Measurements from ENCODE around the gene RNF217. TPM values are rescaled to one million over a fixed set of nuclear protein-coding genes. Genes with fewer than 3 reads are reported as not detected.
"Not testable (repeated sequence)": the region's sequence is repeated elsewhere in the genome, so short reads cannot be mapped to it uniquely, and the experiment has no call there.

RNF217 gene, protein sequence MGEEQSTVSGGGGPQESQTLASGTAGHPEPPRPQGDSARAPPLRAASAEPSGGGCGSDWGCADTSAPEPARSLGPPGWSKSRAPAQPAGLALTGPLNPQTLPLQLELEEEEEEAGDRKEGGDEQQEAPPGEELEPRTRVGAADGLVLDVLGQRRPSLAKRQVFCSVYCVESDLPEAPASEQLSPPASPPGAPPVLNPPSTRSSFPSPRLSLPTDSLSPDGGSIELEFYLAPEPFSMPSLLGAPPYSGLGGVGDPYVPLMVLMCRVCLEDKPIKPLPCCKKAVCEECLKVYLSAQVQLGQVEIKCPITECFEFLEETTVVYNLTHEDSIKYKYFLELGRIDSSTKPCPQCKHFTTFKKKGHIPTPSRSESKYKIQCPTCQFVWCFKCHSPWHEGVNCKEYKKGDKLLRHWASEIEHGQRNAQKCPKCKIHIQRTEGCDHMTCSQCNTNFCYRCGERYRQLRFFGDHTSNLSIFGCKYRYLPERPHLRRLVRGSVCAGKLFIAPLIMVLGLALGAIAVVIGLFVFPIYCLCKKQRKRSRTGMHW
- total RNA-seq = 0.64 and 0.80 TPM in 2 replicates

DNA sequence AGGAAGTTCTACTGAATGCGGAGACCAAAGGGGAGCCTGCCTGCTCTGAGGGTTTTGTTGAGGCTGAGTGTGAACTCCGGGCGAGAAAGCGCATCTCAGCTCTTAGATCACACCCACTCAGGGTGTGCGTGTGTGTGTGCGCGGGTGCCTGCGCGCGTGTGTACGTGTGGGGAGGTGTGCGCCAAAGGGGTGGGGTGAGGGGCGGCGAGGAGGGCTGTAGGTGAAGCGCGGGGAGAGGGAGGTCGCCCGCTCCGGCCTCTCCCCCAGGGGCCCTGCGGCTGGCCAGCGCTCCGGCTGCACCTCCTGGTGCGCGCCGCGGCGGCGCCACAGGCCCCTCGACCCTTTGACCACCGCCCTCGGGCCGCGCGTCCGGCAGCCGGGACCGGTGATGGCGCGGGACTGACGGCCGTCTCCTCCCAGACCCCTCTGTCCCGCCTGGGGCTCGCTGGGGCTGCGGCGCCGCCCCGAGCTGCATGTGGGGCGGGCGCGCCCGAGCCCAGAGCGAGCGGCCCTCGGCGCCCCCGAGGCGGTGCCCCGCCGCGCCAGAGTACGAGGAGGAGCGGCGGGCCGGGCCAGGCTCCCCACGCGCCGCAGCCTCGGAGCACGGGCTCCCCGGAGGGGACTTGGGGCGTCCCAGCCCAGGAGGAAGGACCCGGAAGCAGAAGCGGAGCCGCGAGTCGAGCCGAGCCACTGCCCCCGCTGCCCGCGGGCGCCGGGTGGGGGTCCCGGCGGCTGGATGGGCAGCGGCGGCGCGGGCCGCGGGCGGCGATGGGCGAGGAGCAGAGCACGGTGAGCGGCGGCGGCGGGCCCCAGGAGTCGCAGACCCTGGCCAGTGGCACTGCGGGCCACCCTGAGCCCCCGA is at the start of gene RNF217:
TSS of gene RNF217 (plus strand) at position 661 of the 862 bp plus-strand sequence. CDS start at position 769, 108 bp downstream.
- intact Hi-C loops (cut with micrococcal nuclease) = no loop called here

DNA sequence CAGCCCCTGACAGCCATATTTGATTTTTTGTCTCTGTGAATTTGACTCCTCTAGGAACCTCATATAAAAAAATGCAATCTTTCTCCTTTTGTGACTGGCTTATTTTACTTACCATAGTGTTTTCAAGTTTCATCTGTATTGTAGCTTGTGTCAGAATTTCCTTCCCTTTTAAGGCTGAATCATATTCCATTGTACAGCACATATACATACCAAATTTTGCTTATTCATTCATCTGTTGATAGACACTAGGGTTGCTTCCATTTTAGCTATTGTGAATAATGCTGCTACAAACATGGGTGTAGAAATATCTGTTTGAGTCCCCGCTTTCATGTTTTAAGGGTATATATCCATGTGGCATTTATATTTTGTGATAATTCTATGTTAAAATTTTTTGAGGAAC is 49.2 kb upstream of the RNF217 start:
- intact Hi-C loops (cut with micrococcal nuclease) = no loop called here

DNA sequence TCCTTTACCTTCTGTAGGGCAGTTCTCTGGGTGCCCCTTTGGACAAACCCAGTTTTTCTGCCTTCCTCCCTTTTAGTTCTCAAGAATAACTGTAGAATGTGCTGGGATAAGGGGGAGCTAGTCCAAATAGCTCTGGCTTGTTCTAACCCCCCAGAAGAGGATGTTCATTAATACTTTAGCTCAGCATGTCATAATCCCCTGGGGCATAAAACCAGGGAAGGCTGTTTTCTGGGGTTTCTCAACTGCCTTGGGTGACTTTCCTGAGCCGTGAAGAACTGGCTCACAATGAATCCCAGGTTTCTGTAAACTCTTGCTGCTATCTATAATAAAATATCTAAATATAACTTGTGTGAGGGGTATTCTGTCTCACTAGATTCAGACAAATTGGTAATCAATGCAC is 44.5 kb upstream of the RNF217 start:
- intact Hi-C loops (cut with micrococcal nuclease) = no loop called here

DNA sequence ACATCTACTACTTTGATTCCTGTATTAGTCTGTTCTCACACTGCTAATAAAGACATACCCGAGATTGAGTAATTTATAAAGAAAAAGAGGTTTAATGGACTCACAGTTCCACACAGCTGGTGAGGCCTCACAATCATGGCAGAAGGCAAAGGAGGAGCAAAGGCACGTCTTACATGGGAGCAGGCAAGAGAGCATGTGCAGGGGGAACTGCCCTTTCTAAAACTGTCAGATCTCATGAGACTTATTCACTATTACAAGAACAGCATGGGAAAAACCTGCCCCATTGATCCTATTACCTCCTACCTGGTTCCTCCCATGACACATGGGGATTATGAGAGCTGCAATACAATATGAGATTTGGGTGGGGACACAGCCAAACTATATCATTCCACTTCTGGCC is 42.5 kb upstream of the RNF217 start:
- intact Hi-C loops (cut with micrococcal nuclease) = not testable (repeated sequence)

DNA sequence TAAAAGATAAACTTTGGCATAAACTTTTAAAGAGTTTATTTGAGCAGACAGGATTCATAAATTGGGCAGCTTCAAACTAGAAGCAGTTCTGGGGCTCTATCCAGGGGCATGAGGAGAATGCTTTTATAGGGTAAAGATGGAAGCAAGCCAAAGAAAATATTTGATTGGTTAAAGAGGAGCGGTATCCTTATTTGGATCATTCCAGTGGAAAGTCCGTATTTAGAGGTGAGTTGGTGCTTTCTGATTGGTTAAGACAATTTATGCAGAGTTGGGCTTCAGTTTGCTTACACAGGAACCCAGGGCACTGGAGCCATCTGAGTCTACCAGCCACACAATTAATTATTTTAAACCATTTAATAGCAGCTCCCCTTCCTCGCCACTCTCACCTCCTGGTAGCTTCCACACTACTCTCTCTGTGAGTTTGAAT is 37.9 kb upstream of the RNF217 start:
- intact Hi-C loops (cut with micrococcal nuclease) = no loop called here

DNA sequence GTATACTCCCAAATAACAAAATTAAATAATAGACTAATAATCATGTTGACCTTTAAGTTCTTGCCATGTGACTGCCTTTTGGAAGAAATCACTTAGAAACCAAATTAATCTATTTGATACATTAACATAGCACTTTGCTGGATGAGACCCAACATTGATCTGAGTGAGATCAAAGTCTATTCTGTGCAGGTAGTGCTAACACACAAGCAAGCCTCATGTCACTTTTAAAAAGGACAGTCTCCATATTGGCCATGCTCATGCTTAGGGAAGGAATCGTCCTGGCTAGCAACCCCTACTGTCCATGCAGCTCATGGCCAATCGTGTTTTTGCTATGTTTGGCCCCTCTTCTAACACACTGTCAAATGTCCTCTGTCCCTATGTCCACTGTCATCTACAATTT is 35.8 kb upstream of the RNF217 start:
- intact Hi-C loops (cut with micrococcal nuclease) = no loop called here

DNA sequence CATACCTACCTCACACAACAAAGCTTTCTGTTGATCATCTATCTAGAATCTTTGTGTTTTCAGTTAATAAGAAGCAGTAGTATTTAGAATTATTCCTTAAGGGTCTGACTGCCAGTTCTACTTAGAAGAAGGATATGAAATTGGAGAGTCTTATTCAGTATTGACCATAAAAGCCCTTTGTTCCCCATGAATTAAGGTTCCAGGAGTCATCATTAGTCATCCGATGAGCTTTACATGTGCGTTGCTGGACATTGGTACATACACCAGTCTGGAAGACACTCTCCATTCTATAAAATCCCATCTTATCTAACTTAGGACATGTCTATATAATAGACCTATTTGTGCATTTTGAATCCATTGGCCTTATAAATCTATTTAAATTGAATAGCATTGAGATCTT is 34.4 kb upstream of the RNF217 start:
- intact Hi-C loops (cut with micrococcal nuclease) = no loop called here

DNA sequence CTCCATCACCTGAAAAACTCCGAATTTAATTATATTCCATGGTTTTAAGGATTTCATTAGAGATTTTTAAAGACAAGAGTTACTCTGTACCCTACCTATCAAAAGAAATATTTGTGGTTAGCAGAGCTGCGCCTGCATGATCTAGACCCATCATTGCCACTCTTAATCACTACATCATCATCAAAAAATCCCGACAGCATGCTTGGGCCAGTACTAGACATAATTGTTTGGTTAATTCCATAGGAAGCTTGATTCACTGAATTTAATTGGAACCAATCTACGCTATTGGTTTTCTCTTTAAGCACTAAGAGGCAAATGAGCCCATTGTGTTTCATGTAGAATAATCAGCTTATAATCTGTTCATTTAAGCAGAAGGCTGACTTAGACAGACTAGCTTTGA is 33.4 kb upstream of the RNF217 start:
- intact Hi-C loops (cut with micrococcal nuclease) = no loop called here

DNA sequence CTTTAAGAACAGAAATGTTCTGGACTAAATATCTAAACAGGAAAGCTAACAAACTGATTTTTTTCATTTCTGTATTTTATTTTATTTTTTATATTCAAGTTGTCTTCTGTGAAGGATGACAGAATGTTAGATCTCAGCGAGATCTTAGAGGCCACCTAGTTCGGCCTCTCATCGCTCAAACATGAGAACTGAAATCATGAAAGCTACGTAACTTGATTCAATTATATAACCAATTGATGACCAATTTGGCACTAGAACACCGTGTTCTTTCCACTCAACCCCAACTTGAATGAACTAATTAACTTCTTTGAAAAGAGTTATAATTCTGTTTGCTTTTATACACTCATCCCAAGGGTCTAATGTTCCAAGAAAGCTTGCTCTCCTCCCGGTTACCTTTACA is 24.6 kb upstream of the RNF217 start:
- intact Hi-C loops (cut with micrococcal nuclease) = no loop called here

DNA sequence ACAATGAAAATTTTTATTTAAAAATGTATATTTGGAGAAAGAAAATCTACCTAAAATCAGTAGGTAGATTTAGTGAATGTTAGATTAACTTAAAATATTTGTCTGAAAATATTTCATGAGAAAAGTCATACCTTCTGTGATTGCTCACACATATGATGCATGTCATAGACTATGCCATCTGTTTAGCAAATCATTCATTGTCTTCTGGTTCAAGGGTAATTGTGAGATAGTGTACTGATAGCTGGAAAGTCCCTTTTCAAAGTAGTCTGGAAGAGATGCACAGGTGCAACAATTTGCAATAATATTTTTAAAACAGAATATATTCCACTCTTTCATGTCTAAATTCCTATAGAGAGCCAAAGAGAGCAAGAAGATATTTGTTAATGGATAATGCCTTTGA is 21.0 kb upstream of the RNF217 start:
- intact Hi-C loops (cut with micrococcal nuclease) = no loop called here

DNA sequence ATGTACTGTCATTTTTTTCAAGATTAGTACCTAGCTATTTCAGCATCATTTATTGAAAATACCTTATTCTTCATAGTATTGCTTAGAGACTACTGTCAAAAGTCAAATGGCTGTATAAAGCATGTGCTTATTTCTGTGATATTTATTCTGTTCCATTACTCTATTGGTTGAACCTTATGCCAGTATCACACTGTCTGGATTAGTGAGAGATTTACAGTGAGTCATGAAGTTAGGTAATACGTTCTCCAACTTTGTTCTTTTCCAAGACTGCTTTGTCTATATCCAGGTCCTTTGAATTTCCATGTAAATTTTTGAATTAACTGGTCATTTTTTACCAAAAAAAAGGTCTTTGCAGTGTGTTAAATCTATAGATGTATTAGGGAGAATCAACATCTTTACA is 18.6 kb upstream of the RNF217 start:
- intact Hi-C loops (cut with micrococcal nuclease) = no loop called here

DNA sequence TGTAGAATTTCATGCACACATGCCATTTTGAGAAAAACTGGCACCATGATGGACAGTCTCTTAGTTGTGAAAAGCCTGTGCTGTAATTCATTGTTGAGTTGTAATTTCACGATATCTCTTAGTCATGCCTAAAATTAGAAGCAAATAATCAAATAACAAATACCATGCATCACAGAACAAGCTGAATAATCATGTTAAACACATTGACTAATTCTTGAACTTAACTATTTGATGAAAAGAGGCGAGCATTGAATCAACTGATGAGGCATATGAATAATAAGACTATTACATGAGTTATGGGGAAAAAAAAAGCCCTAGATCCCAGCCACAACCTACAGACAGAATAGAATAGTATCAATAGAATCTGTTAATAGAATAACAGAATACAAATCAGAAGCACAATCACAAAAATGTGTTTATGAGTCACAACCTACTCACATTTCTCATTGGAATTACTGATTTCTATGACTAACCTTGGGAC is 14.2 kb upstream of the RNF217 start:
- intact Hi-C loops (cut with micrococcal nuclease) = no loop called here

DNA sequence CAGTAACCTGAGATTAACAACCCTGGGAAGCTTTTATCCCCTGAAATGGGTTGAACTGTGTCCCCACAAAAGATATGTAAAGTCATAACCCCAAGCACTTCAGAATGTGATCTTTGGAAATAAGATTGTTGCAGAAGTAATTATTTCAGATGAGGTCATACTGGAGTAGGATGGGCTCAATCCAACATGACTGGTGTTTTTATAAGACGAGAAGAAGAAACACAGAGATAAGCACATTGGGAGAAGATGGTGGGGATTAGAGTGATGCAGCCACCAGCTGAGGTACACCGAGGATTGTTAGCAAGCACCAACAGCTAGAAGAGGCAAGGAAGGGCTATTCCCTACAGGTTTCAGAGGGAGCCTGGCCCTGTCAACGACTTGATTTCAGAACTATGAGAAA is 12.5 kb upstream of the RNF217 start:
- intact Hi-C loops (cut with micrococcal nuclease) = no loop called here

DNA sequence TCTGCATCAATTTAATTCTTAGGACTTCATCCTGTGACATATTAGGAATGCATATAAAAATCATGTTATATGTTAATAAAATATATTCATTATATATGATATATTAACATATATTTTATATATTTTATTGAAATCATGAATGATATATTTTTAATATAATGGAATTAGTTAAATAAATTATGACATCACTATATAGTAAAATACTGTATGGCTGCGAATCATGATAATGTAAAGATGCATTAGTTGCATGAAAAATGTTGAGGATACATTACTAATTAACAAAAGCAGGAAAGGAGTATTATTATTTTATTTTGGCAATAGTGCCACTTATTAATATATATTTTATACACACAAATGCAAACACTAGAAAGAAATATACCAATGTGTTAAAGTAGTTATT is 8.4 kb upstream of the RNF217 start:
- intact Hi-C loops (cut with micrococcal nuclease) = no loop called here

DNA sequence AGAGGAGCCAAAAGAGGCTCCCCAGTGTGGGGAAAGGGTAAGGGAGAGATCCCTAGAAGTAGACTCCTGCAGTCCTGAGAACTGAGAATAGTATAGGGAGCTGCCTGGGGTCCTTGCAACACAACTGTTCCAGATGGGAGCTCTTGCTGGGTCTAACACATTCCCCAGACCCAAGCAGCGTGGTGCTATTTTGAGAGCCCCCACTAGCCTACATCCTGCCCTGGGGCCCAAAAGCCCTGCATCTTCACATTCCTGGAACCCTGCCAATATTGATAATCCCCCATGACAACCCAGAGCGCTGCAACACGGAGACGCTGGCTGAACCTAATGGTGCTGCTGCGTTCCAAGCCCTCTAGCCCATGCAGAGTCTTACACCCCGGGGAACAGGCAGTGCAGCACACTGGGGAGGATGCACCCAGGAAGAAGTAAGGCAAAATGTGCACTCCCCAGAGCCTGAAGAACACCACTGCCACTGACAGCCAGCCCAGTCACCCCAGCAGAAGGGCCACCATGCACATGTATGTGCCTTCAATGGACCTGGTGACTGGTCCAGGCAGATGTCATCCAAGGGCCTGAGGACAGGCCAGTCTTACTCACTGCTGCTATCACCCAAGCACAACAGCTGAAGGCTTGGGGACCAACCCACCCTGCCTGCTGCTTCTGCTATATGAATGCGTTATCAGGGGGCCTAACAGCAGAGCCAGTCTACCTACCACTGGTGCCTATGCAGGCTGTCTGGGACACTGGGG is 7.0 kb upstream of the RNF217 start:
- intact Hi-C loops (cut with micrococcal nuclease) = no loop called here

DNA sequence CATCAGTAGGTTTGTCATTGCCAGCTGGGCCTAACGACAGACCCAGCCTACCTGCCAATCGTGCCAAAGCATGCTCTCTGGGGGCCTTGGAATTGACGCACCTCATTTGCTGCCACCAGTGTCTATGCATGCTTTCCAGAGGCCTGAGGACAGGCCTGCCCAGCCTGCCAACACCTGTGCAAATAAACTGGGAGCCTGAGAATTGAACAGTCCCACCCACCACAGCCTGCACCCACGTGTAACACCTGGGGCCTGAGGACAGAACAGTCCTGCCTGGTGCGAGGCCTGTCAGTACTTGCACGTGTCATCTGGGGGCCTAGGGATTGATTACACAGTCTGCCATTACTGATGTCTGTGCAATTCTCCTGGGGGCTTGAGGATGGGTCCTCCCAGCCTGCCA is 6.2 kb upstream of the RNF217 start:
- intact Hi-C loops (cut with micrococcal nuclease) = no loop called here

DNA sequence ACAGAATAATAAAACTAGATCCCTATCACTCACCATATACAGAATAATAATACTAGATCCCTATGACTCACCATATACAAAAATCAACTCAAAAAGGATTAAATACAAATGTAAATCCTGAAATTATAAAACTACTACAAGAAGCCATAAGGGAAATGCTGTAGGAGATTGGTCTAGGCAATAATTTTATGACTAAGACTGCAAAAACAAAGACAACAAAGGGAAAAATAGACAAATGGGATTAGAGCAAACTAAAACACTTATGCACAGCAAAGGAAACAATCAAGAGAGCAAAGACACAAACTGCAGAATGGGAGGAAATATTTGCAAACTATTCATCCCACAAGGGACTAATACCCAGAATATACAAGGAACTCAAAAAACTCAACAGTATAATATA is 4.1 kb upstream of the RNF217 start:
- intact Hi-C loops (cut with micrococcal nuclease) = no loop called here

DNA sequence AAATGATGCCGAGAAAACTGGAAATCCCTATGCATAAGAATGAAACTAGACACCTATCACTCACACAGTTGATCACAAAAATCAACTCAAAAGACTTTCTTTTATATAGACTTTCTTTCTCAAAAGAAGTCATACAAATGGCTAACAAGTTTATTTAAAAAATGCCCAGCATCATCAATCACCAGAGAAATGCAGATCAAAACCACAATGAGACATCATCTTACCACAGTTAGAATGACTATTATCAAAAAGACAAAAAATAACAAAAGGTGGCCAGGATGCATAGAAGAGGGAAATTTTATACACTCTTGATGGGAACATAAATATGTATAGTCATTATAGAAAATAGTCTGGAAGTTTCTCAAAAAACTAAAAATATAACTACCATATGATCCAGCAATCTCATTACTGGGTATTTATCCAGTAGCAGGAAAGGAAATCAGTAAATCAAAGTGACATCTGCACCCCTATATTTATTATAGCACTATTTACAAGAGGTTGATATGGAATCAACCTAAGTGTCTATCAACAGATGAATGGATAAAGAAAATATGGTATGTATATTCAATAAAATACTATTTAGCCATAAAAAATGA is 3.4 kb upstream of the RNF217 start:
- intact Hi-C loops (cut with micrococcal nuclease) = no loop called here

DNA sequence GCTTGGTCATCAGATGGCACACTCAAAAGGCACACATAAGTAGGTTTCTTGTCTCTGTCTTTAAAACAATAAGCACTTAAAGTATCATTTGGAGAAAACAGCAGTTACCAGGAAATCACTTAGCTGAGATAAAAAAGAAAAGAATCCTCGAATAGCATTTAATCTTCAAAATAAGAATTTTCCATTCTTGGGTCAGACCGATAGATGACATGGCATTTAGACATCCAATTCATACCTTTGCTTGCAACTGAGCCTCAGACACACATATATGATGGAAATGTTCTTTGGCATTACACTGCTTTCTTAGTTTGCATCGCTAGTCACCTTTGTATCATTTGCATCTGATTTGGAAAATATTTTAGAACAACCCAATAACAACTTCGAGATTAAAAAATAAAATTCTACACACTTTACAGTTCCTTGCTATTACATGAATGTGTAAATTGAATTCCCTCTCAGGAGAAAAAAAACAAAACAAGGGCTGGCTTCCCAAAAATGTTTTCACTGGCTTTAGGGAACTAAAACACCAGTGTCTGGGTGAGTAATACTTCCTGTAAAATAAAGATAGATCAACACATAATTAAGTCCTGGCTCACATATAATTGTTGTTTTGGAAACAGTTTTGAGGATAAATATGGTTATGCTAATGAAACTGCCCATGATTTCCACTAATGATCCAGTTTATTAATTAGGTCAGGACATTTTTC is 1.3 kb upstream of the RNF217 start:
- intact Hi-C loops (cut with micrococcal nuclease) = no loop called here

DNA sequence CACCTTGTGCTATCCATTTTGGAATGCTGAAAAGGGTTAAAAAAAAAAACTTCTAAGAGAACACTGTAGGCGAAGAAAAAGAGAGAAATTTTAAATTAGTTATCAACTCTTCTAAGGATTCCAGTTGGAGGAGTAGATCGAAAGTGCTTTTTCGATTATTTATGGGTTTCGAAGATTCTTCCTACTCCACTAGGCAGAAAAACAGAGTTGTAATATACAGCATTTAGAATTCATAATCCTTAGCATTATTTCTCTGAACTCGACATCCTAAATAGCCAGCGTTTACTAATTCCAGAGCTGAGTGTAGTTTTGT is 817 bp upstream of the RNF217 start:
- intact Hi-C loops (cut with micrococcal nuclease) = no loop called here

Measured in T-helper 2 cell treated with Interferon-gamma antibody and Interleukin-4, amounts not matched to agents 100 ng/mL and 5 ng/mL, for 36 hours (primary cell).